ENCODE data around the gene MATK.
A peak's percentile ranks its signal among the peaks of the same experiment; 100 is the strongest.
"Not testable (repeated sequence)": the region's sequence is repeated elsewhere in the genome, so short reads cannot be mapped to it uniquely, and the experiment has no call there.

The MATK gene

DNA sequence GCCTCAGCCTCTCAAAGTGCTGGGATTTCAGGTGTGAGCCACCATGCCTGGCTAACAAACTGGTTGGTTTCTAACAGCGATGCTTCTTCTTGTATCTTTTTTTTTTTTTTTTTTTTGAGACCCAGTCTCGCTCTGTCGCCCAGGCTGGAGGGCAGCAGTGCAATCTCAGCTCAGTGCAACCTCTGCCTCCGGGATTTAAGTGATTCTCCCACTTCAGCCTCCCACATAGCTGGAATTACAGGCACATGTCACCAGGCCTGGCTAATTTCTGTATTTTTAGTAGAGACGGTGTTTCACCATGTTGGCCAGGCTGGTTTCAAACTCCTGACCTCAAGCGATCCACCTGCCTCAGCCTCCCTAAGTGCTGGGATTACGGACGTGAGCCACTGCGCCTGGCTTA is 30.0 kb upstream of the MATK start:
- not testable (repeated sequence) for DNase-seq (ENCODE audit: low read depth)

DNA sequence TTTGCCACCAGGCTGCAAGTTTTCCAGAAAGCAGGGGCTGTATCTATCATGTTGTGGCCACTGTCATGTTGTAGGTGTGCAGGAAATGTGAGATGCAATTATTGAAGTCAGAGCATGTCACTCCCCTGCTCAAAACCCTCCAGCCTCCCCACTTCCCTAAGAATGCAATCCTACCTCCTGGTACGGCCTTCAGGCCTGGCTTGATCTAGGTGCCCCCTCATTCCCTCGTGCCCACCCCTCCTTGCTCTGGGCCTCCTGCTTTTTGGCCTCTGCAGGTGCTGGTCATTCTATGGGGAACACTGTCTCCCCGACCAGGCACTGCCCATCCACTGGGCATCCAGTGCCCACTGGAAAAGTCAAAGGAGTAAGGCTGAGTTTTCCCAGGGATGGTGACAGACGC is 28.5 kb upstream of the MATK start:
- no peak for DNase-seq (ENCODE audit: low read depth)

DNA sequence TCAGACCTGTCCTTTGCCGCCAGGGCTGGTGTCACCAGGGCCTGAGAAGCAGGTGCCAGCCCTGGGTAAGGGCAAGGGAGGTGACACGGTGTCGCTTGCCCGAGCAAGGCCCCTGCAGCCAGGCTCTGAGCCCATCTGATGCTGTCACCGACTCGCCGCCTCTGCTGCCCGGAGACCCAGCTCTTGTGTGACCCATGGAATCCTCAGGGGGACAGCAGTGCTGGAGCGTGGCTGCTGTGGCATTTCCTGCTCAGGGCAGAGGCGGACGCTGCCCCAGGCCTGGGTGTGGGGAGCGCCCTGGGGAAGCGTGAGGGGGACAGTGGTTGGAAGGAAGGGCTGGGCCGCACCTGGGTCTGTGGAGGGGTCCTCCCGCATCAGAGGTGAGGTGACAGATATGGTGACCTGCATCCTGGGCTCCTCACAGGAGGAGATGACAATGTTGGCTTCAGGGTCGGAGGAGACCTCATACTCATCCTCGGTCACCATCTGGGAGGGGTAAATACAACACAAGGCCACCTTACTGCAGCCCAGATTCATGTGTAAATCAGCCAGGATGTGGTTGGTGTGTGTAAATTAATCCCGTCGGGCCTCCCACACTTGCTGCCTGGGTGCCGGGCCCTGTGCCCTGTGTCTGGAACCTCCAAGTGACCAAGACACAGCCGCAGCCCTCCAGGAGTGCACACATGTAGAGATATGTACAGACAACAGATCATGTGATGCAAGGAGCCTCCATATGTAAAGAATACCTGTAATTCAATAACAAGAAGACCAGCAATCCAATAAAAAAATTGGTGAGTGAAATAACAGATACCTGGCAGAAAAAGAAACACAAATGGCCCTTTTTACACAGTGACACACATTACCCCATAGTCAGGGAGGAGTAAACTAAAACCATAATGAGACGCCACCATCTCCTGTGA is 27.6 kb upstream of the MATK start:
- no peak for DNase-seq (ENCODE audit: low read depth)

DNA sequence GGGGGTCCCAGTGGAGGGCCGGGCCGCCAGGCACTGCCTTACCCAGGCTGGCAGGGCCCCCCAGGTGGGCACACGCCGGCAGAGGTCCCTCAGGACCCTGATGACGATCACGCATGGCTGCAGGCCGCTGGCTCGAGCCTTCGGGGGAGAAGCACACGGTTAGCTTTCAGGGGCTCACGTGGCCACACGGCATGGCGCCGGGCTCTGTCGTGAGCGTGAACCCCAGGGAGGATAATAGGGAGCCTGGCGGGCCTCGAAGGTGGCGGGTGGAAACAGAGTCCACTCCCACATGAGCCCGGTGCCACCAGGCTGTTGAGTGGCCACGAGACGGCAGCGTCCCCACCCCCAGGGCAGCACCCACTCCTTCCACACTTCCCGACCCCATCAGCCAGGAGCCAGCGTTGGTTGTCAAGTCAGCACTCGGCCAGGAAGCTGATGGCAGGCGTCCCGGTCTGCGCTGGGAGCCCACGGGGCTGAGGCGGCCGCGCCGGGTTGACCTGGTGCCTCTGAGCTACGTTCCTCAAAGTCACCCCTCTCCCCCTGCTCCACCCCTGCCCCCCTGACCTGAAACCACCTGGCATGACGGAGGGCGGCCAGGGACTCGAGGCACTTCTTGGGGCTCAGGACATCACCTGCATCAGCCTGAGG is 24.7 kb upstream of the MATK start:
- DNase-seq (ENCODE audit: low read depth): no peak

DNA sequence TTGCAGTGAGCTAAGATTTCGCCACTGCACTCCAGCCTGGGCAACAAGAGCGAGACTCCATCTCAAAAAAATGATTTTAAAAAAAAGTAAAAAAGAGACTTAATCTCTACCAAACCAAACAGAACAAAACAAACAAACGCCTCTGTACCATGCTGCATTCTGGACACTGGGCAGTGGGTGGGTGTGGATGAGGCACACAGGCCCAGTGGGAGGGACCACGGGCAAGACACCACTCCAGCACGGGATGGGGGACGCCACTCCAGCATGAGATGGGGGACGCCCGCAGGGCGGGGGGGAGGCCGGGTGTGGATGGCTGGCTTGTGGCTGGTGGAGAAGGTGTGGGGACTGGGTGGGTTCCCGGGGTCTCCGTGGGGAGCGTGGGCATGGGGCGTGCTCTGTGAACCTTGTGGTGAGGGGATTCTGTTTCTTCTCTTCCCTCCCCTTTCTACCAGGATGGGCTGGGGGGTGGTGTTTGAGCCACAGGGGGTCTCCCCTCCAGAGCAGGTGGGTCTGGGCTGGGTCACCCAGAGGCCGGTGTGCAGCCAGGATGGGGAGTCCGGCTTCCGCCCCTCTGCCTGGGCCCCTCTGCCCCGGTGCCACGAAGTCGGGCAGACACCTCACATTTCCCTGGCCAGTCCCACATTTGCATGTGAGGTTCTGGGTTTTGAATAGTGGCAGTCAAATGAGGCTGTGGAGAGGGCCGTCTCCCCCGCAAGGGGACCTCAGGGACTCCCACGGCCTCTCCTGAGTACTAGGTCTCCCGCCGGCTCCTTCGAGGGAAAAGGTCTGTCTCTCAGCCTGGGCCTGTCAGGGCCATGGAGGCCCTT is 23.9 kb upstream of the MATK start:
- no peak for DNase-seq (ENCODE audit: low read depth)

DNA sequence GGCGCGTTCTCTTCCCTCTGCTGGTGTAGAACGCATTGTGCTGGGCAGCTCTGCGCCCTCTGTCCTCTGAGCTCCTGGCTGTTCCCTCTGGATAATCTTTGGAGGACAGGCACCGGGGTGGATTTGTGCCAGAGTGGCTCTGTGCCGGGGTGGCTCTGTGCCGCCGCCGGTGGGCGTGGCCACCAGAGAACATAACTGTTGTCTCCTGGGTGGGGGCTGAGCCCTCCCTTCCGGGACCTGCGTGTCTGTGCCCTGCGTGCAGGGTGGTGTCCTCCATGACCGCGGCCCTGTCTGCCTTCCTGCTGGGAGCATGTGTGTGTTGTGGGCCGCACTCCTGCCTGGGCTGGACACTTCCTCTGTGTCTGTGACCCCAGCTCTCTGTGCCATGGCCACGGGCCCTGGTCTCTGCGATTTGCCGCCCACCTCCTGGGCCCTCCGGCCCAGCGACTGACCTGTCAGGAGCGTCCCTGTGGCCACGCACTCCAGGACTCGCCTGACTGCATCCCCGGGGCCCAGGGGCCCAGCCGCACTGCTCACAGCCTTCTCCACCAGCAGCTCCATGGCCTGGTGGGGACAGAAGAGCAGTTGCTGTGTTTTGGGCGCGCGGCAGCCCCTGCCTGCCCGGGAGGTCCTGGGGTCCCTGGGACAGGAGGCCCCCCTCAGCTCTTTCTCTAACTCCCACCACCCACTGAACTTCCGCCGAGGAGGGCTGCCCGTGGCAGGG is 22.4 kb upstream of the MATK start:
- no peak for DNase-seq (ENCODE audit: low read depth)

DNA sequence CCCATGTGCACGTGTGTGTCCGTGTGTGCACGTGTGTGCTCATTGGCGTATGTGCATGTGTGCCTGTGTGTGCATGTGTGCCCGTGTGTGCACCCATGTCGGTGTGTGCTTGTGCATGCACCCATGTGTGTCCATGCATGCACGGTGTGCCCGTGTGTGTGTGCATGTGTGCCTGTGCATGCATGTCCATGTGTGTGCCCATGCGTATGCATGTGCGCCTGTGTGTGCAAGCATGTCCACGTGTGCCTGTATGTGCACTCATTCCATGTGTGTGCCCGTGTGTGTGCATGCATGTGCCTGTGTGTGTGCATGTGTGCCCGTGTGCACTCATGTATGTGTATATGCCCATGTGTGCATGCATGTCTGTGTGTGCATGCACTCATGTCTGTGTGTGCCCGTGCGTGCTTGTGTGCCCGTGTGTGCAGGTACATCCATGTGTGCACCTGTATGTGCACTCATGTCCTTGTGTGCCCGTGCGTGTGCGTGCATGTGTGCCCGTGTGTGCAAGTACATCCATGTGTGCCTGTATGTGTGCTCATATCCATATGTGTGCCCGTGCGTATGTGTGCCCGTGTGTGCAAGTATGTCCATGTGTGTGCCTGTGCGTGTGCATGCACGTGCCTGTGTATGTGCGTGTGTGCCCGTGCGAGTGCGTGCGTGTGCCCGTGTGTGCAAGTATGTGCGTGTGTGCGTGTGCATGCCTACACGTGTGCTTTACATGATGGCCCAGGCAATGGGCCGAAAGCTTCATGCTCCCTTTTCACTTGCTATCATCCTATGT is 21.6 kb upstream of the MATK start:
- no peak for DNase-seq (ENCODE audit: low read depth)

DNA sequence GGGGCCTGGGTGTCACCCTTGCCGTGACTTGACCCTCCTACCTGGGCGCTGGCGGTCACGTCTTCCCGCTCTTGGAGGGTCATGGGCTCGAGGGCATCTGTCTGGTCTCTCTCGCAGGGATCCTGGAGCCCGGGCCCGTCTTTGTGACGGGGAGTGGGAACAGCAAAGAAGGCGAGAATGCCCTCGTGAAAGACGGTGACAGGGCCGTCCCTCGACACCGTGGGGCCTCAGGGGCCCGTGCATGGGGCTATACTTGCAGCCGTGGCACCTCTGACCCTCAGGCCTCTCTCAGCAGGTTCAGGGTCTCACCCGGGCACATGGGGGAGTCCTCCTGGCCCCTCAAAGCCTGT is 20.9 kb upstream of the MATK start:
- no peak for DNase-seq (ENCODE audit: low read depth)

DNA sequence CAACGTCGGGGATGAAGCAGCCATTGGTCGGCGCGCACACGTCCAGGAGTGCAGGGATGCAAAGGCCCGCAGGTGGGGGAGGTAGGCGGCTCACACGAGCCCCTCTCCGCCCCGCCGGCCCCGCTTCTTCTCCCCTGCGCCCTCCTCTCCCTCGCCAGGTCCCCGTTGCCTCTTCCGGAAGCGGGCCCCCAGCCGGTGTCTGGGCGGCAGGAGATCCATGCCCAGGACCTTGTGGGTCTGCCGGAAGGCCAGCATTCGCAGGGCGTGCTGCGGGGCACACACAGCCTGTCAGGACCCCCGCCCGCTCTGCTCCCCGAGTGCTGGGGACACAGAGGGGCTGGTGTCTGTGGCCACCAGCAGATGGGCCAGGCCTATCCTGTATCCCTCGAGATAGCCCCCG is 19.7 kb upstream of the MATK start:
- no peak for DNase-seq (ENCODE audit: low read depth)

DNA sequence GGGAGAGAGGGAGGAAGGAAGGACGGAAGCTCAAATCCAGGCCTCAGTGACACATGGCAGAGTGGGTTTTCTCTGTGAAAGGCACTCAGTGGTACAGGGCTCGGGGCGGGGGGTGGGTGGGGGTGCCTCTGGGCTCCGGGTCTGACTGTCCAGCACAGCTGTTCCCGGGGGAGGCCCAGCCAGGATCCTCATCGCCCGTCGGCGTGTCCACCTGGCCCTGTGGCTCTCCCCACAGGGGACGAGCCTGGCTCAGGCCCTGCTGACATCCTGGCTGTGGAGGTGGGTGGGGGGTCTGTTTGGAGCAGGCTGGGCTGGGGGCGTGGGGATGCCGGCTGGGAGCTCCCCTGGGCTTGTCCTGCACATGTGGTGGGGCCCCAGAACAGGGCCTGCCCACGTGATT is 18.2 kb upstream of the MATK start:
- no peak for DNase-seq (ENCODE audit: low read depth)

DNA sequence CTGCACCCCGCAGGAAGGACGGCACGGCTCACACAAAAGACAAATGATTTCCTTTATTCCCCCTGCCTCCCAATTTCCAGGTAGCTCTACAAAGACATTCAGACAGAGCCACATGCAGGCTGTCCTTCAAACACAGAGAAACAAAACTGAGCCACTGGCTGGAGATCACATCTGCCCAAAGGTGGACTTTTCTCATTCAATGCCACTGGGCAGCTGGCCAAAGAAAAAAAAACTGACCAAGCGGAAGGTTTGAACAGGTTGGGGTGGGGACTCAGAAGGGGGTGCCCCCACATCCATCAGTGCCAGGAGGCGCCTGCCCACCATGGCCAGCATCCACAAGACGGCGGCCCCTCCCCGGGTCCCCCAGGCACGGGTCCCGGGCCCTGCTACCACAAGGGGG is 17.8 kb upstream of the MATK start:
- DNase-seq (ENCODE audit: low read depth): no peak

DNA sequence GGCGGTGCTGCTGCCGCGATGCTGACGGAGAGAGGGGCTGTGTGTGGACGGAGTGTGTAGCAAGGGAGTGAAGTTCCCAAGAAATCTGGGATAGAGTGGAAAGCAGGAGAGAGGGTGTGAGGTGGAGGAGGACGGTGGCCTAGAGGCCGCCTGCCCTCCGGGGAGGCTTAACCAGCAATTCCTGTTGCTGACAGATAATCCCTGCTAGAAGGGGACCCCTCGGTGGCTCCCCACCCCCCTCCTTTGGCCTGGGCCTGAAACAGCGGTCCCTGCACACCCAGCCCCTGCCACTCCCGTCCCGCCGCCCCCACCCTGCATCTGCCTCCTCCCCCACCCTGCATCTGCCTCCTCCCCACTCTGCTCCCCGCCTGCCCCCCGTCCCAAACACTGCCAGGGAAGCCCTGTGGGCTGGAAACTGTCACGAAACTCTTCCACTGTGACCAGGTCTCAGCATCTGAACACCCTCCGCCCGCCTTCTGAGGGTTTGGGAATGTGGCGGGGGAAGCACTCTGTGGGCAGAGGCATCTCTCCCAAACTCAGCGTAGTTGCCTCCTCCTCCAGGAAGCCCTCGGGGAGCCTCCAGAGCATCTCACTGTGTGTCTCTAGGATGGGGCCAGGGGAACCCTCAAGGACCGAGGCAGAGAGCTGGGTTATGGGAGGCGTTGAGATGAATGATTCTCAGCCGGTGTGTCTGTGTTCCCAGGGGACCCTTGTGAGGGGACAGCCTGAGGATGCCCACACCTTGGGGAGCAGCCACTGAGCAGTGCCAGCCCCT is 17.1 kb upstream of the MATK start:
- DNase-seq (ENCODE audit: low read depth): no peak

DNA sequence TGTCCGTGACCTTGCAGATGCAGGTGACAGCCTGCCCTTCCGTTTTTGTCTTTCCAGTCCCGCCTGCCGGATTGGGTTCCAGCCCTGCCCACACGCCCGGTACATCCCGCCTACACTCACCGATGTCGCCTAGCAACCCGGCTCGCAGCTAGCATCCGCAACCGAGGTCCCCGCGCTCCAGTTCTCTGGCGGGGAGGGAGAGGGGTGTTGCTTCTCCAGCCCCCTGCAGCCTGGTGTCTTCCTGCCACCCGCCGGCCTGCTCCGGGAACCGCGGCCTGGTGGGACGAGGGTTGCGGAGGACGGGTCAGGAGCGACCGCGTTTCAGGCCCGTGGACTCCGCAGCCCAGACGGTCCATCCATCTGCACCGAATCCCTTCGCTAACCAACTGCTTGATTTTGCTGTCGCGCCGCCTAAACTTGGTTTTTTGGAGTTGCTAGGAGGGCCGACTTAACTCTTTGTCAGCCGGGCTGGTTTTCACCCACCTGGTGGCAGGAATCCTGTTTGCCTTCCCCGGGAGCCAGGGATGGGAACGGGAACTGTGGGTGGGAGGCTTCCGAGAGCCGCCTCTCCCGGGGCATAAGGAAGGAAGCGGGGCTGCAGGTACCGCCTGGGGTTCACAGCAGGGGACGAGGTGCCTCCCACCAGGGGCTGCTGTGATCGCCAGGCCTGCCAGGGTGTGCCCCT is 15.4 kb upstream of the MATK start:
- peak; percentile 38 for DNase-seq (ENCODE audit: low read depth)

DNA sequence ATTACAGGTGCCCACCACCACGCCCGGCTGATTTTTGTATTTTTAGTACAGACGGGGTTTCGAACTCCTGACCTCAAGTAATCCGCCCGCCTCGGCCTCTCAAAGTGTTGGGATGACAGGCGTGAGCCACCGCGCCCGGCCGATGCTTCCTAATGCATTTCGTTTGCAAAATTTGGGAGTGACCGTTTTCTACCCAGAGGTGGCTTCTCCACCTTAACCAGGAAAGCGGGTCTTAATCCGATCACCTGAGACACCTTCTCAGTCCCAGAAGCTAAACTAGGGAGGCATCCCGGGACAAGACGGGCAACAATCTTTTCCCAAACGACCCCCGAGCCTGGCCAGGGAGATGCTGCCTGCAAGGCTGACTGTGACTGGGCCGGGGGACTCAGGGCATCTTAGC is 14.8 kb upstream of the MATK start:
- no peak for DNase-seq (ENCODE audit: low read depth)

DNA sequence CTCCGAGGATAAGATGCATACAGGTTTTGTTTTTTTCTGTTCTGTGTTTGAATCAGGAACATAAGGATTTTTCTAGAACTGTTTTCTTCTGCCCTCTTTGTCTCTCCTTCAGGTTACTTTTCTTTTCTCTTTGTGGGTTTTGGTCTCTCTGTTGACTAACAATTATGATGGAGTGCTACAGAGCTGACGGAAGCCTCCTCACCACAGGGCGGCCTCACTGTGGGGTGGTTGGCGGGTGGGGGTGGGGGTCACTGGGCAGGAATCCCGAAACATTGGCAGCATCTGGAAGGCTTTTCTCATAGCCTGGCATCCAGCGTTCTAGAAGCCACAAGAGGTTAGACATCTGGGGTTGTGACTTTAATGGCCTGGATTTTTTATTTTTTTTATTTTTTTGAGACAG is 12.0 kb upstream of the MATK start:
- DNase-seq (ENCODE audit: low read depth): no peak

DNA sequence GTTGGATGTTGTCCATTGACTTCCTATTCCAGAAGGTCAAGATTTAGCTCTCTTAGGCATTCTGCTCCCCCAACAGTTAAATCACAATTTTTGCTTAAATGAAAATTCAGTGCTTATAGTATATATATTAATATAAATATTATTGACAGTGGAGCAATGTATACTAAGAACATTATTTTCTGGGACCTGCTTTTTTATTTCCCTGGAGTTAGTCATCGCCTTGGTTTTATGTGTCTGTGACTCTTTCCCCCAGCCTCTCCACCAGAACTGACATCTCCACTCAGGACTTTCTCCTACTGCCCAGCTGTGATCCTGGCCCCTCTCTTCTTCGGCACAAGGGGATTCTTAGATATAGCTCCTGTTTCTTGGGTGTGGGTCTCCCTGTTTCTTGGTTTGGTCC is 10.2 kb upstream of the MATK start:
- DNase-seq (ENCODE audit: low read depth): no peak

DNA sequence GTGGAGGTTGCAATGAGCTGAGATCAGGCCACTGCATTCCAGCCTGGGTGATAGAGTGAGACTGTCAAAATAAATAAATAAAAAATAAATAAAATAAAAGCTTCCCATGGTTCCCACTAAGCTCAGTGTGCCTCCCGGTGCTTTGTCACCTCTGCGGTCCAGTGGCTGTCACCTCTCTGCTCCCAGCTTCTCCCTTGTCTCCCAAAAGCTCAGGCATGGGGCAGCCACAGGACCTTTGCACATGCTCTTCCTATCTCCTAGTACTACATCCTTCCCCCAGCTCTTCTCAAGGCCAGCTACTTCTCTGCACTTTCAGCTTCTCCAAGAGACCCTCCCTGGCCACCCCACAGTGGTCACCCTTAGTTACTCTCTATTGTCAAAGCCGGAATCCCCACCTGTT is 7.6 kb upstream of the MATK start:
- no peak for DNase-seq (ENCODE audit: low read depth)

DNA sequence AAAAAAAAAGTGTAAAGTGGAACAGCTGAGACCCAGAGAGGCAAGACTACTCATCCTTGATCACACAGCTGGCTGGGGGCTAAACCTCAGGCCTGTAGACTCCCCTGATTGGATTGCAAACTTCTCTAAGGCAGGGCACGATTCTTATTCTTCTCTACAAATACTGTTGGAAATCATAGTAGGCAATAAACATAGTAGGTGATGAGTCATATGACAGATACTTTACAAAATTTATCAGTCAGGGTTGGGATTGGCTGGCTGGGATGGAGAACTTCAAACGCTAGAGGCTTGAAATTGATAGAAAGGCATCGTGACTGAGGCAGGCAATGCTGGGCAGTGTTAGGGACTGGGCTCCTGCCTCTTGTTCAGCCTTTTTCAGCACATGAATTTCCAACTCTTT is 5.9 kb upstream of the MATK start:
- no peak for DNase-seq (ENCODE audit: low read depth)

DNA sequence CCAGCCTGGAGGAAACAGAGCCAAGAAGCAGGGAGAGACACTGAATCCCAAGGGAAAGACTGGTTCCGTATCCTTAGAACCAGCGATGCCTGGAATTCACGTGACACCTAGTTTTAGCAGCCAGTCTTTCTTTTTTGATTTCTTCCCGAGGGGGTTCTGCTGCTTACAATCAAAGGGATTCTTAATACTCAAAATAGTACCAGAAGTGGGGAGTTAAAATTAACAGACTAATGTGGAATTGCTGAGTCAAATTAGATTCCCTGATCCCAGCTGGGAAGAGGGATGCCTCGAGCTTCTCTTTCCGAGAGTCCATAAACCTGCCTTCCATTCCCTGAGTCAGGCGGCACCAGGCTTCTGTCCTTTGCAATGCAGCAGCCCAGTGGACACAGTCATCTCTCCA is 4.8 kb upstream of the MATK start:
- no peak for DNase-seq (ENCODE audit: low read depth)

DNA sequence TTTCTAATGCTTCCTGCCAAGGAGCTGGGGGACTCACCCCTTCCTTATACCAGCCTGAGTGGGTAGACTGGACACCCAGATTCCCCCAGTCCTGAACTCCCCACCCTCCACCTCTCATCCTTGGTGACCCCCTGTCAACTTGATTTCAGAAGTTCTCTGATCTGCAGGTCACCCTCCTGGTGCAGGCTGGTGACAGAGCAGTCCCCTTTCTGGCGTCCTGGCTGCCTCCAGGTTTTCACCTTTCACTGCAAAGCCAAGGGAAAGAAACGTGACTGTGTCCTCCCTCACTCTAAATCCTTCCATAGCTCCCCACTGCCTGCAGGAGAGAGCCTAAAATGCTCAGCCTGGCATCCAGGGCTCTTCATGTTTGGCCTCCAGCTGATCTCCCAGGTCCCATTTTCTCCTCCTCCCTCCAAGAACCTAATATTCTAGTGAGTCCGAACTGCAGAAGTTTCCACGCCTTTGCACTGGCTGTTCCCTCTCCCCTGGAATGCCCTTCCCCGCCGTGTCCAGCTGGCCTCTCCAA is 4.1 kb upstream of the MATK start:
- no peak for DNase-seq (ENCODE audit: low read depth)

Measured in activated T-cell treated with anti-CD3 and anti-CD28 coated beads for 1 hour (primary cell).